DMS114 treated with DMSO at 0.1 percent for 48 hours (cell line): ENCODE measurements around the gene ARL16.

Source experiments
- DNase-seq: peaks from one replicate; lab custom pipeline; 2025; ENCODE audit not compliant: unreplicated experiment; lab: John Stamatoyannopoulos, UW

The ARL16 gene

GRCh38 chr17:81683584-81684441 lies at the start of gene ARL16, which contains the start of gene HGS:
TSS of gene ARL16 (minus strand) at chr17:81683797. CDS start at chr17:81683753, 44 bp downstream.
TSS of gene HGS (plus strand) at chr17:81684011. CDS start at chr17:81684067, 56 bp downstream.
- peak; percentile 97 for DNase-seq

- DNase-seq: no peak
Observed at GRCh38 chr17:81727324-81728031, 43.9 kb upstream of the ARL16 start.

GRCh38 chr17:81726004-81726403 lies 42.4 kb upstream of the ARL16 start:
- DNase-seq: no peak

- DNase-seq: no peak
Observed at GRCh38 chr17:81725439-81725838, 41.8 kb upstream of the ARL16 start.

GRCh38 chr17:81723651-81724209 lies 40.1 kb upstream of the ARL16 start:
- DNase-seq: no peak

- no peak for DNase-seq
Observed at GRCh38 chr17:81722184-81723120, 38.9 kb upstream of the ARL16 start.

- no peak for DNase-seq
Observed at GRCh38 chr17:81720267-81721071, 36.9 kb upstream of the ARL16 start.

GRCh38 chr17:81719410-81720266 lies 36.0 kb upstream of the ARL16 start:
- no peak for DNase-seq

- no peak for DNase-seq
Observed at GRCh38 chr17:81717766-81718089, 34.1 kb upstream of the ARL16 start.

GRCh38 chr17:81717049-81717765 lies 33.6 kb upstream of the ARL16 start:
- no peak for DNase-seq

- DNase-seq: no peak
Observed at GRCh38 chr17:81716674-81716996, 33.0 kb upstream of the ARL16 start.

GRCh38 chr17:81715872-81716673 lies 32.5 kb upstream of the ARL16 start:
- no peak for DNase-seq

- no peak for DNase-seq
Observed at GRCh38 chr17:81715107-81715871, 31.7 kb upstream of the ARL16 start.

- DNase-seq: no peak
Observed at GRCh38 chr17:81714412-81715106, 31.0 kb upstream of the ARL16 start.

- no peak for DNase-seq
Observed at GRCh38 chr17:81713556-81714411, 30.2 kb upstream of the ARL16 start.
